DND-41 (cell line): ENCODE results near the gene ABCD3.

Experiments used
- EZH2 ChIP-seq: IDR thresholded peaks from 3 replicates; pipeline ENCODE4 v1.6.1; 2012; ENCODE audit warnings: borderline replicate concordance, low read depth, mild to moderate bottlenecking, moderate library complexity, low read length, inconsistent platforms; ENCODE audit not compliant: severe bottlenecking
- TF ChIP-seq, protein P1 (sequence below): IDR thresholded peaks from 2 replicates; pipeline ENCODE4 v1.5.1; 2012; ENCODE audit warnings: borderline replicate concordance, low read length, moderate library complexity, mild to moderate bottlenecking; ENCODE audit not compliant: poor library complexity, severe bottlenecking; ENCODE audit errors: extremely low read depth

DNA sequence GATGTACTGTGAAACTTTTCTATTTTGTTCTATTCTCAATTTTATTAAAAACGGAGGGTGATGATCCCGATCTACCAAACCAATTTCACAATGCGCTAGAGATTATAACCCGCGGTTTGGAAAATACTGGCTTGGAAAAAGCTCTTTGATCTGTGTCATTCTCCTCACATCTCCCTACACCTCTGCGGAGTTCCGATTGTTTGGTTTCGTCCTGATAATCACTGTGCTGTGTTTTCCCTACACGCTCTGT is 536 bp upstream of the ABCD3 start:
- TF ChIP-seq, protein P1, sequence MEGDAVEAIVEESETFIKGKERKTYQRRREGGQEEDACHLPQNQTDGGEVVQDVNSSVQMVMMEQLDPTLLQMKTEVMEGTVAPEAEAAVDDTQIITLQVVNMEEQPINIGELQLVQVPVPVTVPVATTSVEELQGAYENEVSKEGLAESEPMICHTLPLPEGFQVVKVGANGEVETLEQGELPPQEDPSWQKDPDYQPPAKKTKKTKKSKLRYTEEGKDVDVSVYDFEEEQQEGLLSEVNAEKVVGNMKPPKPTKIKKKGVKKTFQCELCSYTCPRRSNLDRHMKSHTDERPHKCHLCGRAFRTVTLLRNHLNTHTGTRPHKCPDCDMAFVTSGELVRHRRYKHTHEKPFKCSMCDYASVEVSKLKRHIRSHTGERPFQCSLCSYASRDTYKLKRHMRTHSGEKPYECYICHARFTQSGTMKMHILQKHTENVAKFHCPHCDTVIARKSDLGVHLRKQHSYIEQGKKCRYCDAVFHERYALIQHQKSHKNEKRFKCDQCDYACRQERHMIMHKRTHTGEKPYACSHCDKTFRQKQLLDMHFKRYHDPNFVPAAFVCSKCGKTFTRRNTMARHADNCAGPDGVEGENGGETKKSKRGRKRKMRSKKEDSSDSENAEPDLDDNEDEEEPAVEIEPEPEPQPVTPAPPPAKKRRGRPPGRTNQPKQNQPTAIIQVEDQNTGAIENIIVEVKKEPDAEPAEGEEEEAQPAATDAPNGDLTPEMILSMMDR, result no peak
- TF ChIP-seq EZH2, result no peak
